Liver (tissue), 9 donors: Measurements from ENCODE around the gene ASIC4. TPM values are rescaled to one million over a fixed set of nuclear protein-coding genes. Genes with fewer than 3 reads are reported as not detected.

Experiments used
- DNase-seq: peaks from one replicate; pipeline ENCODE4 v3.0.0-alpha.2; 2017; ENCODE audit warnings: low spot score
- H3K27ac ChIP-seq, 2 donors: one replicate each; pipeline ENCODE4 v1.7.0; 2013; ENCODE audit warnings: inconsistent platforms in 2 of 2, low read length in 2 of 2, control low read depth in 1 of 2, low read depth in 1 of 2, mild to moderate bottlenecking in 1 of 2
- H3K27me3 ChIP-seq, 4 donors: one replicate each; pipeline versions ENCODE4 v1.6.1 to v1.7.0; 2013; ENCODE audit warnings: low read length in 3 of 4, inconsistent platforms in 1 of 4, mild to moderate bottlenecking in 1 of 4, moderate library complexity in 1 of 4; ENCODE audit not compliant: control insufficient read depth in 4 of 4, insufficient read depth in 4 of 4
- H3K36me3 ChIP-seq, 4 donors: one replicate each; pipeline versions ENCODE4 v1.6.1 to v1.7.0; 2013; ENCODE audit warnings: low read length in 3 of 4, mild to moderate bottlenecking in 3 of 4, low read depth in 1 of 4, moderate library complexity in 1 of 4; ENCODE audit not compliant: control insufficient read depth in 4 of 4, insufficient read depth in 3 of 4
- H3K4me1 ChIP-seq, 4 donors: one replicate each; pipeline versions ENCODE4 v1.6.1 to v1.7.0; 2013; ENCODE audit warnings: low read length in 3 of 4, mild to moderate bottlenecking in 3 of 4, moderate library complexity in 1 of 4; ENCODE audit not compliant: control insufficient read depth in 4 of 4, insufficient read depth in 4 of 4
- H3K4me3 ChIP-seq, 3 donors: one replicate each; pipeline versions ENCODE4 v1.6.1 to v1.7.0; 2013; ENCODE audit warnings: low read length in 3 of 3, control low read depth in 1 of 3, low read depth in 1 of 3, mild to moderate bottlenecking in 1 of 3
- H3K9ac ChIP-seq, 2 donors: one replicate each; pipeline ENCODE4 v1.7.0; 2013; ENCODE audit warnings: low read length in 2 of 2, mild to moderate bottlenecking in 2 of 2, moderate library complexity in 2 of 2, control low read depth in 1 of 2, low read depth in 1 of 2
- H3K9me3 ChIP-seq, 4 donors: one replicate each; pipeline versions ENCODE4 v1.6.1 to v1.7.0; 2013; ENCODE audit warnings: low read length in 3 of 4; ENCODE audit not compliant: control insufficient read depth in 4 of 4
- EGR1 ChIP-seq, 2 donors: IDR thresholded peaks; 2 replicates each; pipeline ENCODE4 v1.6.1; 2016 to 2018; ENCODE audit warnings: antibody characterized with exemption in 2 of 2, low read depth in 2 of 2
- FOXA2 ChIP-seq: IDR thresholded peaks from 2 replicates; pipeline ENCODE4 v1.6.1; 2016; ENCODE audit warnings: antibody characterized with exemption
- HNF4A ChIP-seq, 2 donors: conservative IDR thresholded peaks; 2 replicates each; pipeline ENCODE4 v1.6.1; 2016; ENCODE audit warnings: antibody characterized with exemption in 2 of 2, mild to moderate bottlenecking in 2 of 2
- HNF4G ChIP-seq: IDR thresholded peaks from 2 replicates; pipeline ENCODE4 v1.6.1; 2016; ENCODE audit warnings: antibody characterized with exemption
- NR2F2 ChIP-seq: IDR thresholded peaks from 2 replicates; pipeline ENCODE4 v1.6.1; 2016; ENCODE audit warnings: antibody characterized with exemption
- RAD21 ChIP-seq, 2 donors: IDR thresholded peaks; 2 replicates each; pipeline ENCODE4 v1.6.1; 2016; ENCODE audit warnings: antibody characterized with exemption in 2 of 2, mild to moderate bottlenecking in 2 of 2
- SP1 ChIP-seq: IDR thresholded peaks from 2 replicates; pipeline ENCODE4 v1.6.1; 2018; ENCODE audit warnings: antibody characterized with exemption, mild to moderate bottlenecking
- TAF1 ChIP-seq: conservative IDR thresholded peaks from 2 replicates; pipeline ENCODE4 v1.6.1; 2016; ENCODE audit warnings: antibody characterized with exemption, mild to moderate bottlenecking
- YY1 ChIP-seq: IDR thresholded peaks from 2 replicates; pipeline ENCODE4 v1.6.1; 2016; ENCODE audit warnings: antibody characterized with exemption, mild to moderate bottlenecking
- WGBS: extraction: QIAGEN DNeasy Blood & Tissue Kit; methylation state at CpG from one replicate; pipeline ENCODE4 v1.1.7; 2013; 5-methylcytosine and 5-hydroxymethylcytosine counted together
- polyA plus RNA-seq, 2 donors: library from polyadenylated mRNA; stranded (reverse) in 1 of 2; unstranded in 1 of 2; fragments of 200-250 nt in 1 of 2; fragments of >200 nt in 1 of 2; fragmentation: Nextera tagmentation in 1 of 2; extraction: Ambion mirVana in 1 of 2; gene quantifications; one replicate each; pipeline versions ENCODE4 v1.2.1 to v1.2.3, GENCODE V29; 2013 to 2015
- total RNA-seq, 2 donors: library from RNA; depleted of rRNA; stranded (reverse); fragments of >200 nt; gene quantifications; one replicate each; pipeline ENCODE4 v1.2.3, GENCODE V29; 2014
- TF ChIP-seq, protein P1 (sequence below): IDR thresholded peaks from 2 replicates; pipeline ENCODE4 v1.6.1; 2016; ENCODE audit warnings: antibody characterized with exemption
- TF ChIP-seq, protein P2 (sequence below): IDR thresholded peaks from 2 replicates; pipeline ENCODE4 v1.6.1; 2016; ENCODE audit warnings: antibody characterized with exemption, mild to moderate bottlenecking
- TF ChIP-seq, protein P3 (sequence below): fragments of 150-350 bp; IDR thresholded peaks from 2 replicates; pipeline ENCODE4 v1.5.1; 2017; ENCODE audit warnings: improper control_type of control experiment, low read depth, low read length; ENCODE audit not compliant: missing input control
- donor health status: healthy.
- donor health status: healthy.
- donor health status: healthy.
- donor health status: healthy.
- donor health status: healthy.

ASIC4 gene
- total and polyA plus RNA-seq, 4 donors = 0.08 to 1.5 TPM; not detected in 2

DNA sequence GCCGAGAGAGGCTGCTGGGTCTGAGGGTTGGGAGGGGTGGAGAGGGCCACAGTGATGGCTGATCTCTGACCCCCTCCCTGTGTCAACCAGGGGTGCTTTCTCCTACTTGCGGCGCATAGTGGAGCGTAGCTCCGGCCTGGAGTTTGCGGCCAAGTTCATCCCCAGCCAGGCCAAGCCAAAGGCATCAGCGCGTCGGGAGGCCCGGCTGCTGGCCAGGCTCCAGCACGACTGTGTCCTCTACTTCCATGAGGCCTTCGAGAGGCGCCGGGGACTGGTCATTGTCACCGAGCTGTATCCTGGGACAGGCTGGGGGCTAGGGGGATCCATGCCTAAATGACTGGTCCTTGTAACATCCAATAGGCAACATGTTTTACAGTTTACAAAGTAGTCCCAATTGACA, 36.5 kb upstream of the ASIC4 start:
- TF ChIP-seq YY1 (no peak), EGR1 (IDR thresholded peaks at IDR 0.05; ENCODE audit: low read depth in 2 of 2) (no peak), FOXA2 (no peak), TAF1 (no peak), RAD21 (IDR thresholded peaks at IDR 0.05) (no peak), HNF4A (conservative IDR thresholded peaks at IDR 0.05) (no peak), SP1 (no peak)
- TF ChIP-seq, protein P1, sequence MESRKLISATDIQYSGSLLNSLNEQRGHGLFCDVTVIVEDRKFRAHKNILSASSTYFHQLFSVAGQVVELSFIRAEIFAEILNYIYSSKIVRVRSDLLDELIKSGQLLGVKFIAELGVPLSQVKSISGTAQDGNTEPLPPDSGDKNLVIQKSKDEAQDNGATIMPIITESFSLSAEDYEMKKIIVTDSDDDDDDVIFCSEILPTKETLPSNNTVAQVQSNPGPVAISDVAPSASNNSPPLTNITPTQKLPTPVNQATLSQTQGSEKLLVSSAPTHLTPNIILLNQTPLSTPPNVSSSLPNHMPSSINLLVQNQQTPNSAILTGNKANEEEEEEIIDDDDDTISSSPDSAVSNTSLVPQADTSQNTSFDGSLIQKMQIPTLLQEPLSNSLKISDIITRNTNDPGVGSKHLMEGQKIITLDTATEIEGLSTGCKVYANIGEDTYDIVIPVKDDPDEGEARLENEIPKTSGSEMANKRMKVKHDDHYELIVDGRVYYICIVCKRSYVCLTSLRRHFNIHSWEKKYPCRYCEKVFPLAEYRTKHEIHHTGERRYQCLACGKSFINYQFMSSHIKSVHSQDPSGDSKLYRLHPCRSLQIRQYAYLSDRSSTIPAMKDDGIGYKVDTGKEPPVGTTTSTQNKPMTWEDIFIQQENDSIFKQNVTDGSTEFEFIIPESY = no peak
- Histone ChIP-seq H3K4me1 (no peaks in the 10 kb centered on the region), H3K27me3 (peaks cover 0 to 2% (median 0%) of the 10 kb centered on the region in 4 donors), H3K36me3 (no peaks in the 10 kb centered on the region), H3K9ac (no peak overlapping the region), H3K9me3 (no peaks in the 10 kb centered on the region), H3K4me3 (no peak overlapping the region), H3K27ac (no peak overlapping the region)
- 85% methylated on average over 15 of the region's 15 CpGs for WGBS
- DNase-seq = no peak

DNA sequence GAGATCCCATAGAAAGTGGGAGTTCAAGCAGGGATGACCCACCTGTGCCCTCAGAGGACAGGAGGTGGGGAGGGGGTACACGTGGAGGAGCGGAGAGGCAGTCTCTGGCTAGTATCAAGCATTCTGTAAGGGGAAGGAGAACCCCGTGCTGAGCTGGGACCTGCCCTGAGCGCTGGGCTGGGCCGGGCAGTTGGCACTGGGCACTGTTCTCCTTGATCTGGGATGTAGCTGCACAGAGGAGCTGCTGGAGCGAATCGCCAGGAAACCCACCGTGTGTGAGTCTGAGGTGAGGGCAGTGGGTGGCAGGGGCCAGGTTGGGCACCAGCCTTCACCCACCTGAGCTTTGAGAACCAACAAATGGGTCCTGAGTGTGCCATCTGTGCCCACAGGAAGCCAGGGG, 35.4 kb upstream of the ASIC4 start:
- 85% methylated on average over 8 of the region's 8 CpGs for WGBS
- H3K27ac ChIP-seq = no peak overlapping the region
- no peak overlapping the region for H3K4me3 ChIP-seq
- H3K9me3 ChIP-seq = no peaks in the 10 kb centered on the region
- no peak overlapping the region for H3K9ac ChIP-seq
- H3K27me3 ChIP-seq = peaks cover 0 to 6% (median 1%) of the 10 kb centered on the region in 4 donors
- TF ChIP-seq EGR1 (IDR thresholded peaks at IDR 0.05; ENCODE audit: low read depth in 2 of 2) (no peak), SP1 (no peak), HNF4G (no peak), NR2F2 (no peak), TAF1 (no peak), RAD21 (IDR thresholded peaks at IDR 0.05) (no peak)
- TF ChIP-seq, protein P2, sequence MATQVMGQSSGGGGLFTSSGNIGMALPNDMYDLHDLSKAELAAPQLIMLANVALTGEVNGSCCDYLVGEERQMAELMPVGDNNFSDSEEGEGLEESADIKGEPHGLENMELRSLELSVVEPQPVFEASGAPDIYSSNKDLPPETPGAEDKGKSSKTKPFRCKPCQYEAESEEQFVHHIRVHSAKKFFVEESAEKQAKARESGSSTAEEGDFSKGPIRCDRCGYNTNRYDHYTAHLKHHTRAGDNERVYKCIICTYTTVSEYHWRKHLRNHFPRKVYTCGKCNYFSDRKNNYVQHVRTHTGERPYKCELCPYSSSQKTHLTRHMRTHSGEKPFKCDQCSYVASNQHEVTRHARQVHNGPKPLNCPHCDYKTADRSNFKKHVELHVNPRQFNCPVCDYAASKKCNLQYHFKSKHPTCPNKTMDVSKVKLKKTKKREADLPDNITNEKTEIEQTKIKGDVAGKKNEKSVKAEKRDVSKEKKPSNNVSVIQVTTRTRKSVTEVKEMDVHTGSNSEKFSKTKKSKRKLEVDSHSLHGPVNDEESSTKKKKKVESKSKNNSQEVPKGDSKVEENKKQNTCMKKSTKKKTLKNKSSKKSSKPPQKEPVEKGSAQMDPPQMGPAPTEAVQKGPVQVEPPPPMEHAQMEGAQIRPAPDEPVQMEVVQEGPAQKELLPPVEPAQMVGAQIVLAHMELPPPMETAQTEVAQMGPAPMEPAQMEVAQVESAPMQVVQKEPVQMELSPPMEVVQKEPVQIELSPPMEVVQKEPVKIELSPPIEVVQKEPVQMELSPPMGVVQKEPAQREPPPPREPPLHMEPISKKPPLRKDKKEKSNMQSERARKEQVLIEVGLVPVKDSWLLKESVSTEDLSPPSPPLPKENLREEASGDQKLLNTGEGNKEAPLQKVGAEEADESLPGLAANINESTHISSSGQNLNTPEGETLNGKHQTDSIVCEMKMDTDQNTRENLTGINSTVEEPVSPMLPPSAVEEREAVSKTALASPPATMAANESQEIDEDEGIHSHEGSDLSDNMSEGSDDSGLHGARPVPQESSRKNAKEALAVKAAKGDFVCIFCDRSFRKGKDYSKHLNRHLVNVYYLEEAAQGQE = no peak
- TF ChIP-seq, protein P3, sequence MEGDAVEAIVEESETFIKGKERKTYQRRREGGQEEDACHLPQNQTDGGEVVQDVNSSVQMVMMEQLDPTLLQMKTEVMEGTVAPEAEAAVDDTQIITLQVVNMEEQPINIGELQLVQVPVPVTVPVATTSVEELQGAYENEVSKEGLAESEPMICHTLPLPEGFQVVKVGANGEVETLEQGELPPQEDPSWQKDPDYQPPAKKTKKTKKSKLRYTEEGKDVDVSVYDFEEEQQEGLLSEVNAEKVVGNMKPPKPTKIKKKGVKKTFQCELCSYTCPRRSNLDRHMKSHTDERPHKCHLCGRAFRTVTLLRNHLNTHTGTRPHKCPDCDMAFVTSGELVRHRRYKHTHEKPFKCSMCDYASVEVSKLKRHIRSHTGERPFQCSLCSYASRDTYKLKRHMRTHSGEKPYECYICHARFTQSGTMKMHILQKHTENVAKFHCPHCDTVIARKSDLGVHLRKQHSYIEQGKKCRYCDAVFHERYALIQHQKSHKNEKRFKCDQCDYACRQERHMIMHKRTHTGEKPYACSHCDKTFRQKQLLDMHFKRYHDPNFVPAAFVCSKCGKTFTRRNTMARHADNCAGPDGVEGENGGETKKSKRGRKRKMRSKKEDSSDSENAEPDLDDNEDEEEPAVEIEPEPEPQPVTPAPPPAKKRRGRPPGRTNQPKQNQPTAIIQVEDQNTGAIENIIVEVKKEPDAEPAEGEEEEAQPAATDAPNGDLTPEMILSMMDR = no peak
- no peaks in the 10 kb centered on the region for H3K36me3 ChIP-seq
- H3K4me1 ChIP-seq = peaks cover 0 to under 1% (median 0%) of the 10 kb centered on the region in 4 donors
- DNase-seq = no peak
